H9 (cell line): Measurements from ENCODE around the gene SEMA7A. TPM values are rescaled to one million over a fixed set of nuclear protein-coding genes. Genes with fewer than 3 reads are reported as not detected.

Experiments used
- DNase-seq: peaks from one replicate; pipeline ENCODE4 v3.0.0-alpha.2; 2017
- H2AFZ ChIP-seq: one replicate; pipeline ENCODE4 v1.6.1; 2013; ENCODE audit warnings: mild to moderate bottlenecking, low read length, control low read depth, moderate library complexity
- H2AK5ac ChIP-seq: 2 replicates; pipeline ENCODE4 v1.6.1; 2013; ENCODE audit warnings: low read length, control low read depth, mixed read lengths; ENCODE audit not compliant: insufficient read length
- H2BK120ac ChIP-seq: one replicate; pipeline ENCODE4 v1.6.1; 2013; ENCODE audit warnings: low read depth, mild to moderate bottlenecking, low read length, control low read depth, inconsistent platforms; ENCODE audit not compliant: poor library complexity, severe bottlenecking
- H2BK12ac ChIP-seq: 2 replicates; pipeline ENCODE4 v1.6.1; 2013; ENCODE audit warnings: low read length, control low read depth, mixed read lengths, low read depth; ENCODE audit not compliant: insufficient read length
- H2BK15ac ChIP-seq: 2 replicates; pipeline ENCODE4 v1.6.1; 2013; ENCODE audit warnings: low read depth, low read length, control low read depth
- H2BK20ac ChIP-seq: one replicate; pipeline ENCODE4 v1.6.1; 2013; ENCODE audit warnings: low read depth, mild to moderate bottlenecking, low read length, control low read depth, inconsistent platforms; ENCODE audit not compliant: poor library complexity, severe bottlenecking
- H2BK5ac ChIP-seq: 2 replicates; pipeline ENCODE4 v1.6.1; 2013; ENCODE audit warnings: low read length, control low read depth, mixed read lengths; ENCODE audit not compliant: insufficient read length
- H3K14ac ChIP-seq: 2 replicates; pipeline ENCODE4 v1.6.1; 2013; ENCODE audit warnings: low read length, control low read depth; ENCODE audit not compliant: insufficient read depth
- H3K18ac ChIP-seq: 2 replicates; pipeline ENCODE4 v1.6.1; 2013; ENCODE audit warnings: low read depth, mild to moderate bottlenecking, mixed read lengths, low read length, control low read depth; ENCODE audit not compliant: insufficient read length
- H3K23ac ChIP-seq: 2 replicates; pipeline ENCODE4 v1.6.1; 2013; ENCODE audit warnings: low read length, control low read depth, mixed read lengths, low read depth; ENCODE audit not compliant: insufficient read length
- H3K23me2 ChIP-seq: 2 replicates; pipeline ENCODE4 v1.6.1; 2013; ENCODE audit warnings: low read depth, mild to moderate bottlenecking, mixed read lengths, low read length, control low read depth; ENCODE audit not compliant: insufficient read length, poor library complexity, severe bottlenecking
- H3K27ac ChIP-seq: 2 replicates; pipeline ENCODE4 v1.5.1; 2013; ENCODE audit warnings: low read length, control low read depth, mixed read lengths, low read depth; ENCODE audit not compliant: insufficient read length
- H3K27me3 ChIP-seq: 2 replicates; pipeline ENCODE4 v1.6.1; 2013; ENCODE audit warnings: low read length, control low read depth, inconsistent platforms; ENCODE audit not compliant: insufficient read depth
- H3K4ac ChIP-seq: 2 replicates; pipeline ENCODE4 v1.6.1; 2013; ENCODE audit warnings: low read depth, mild to moderate bottlenecking, control low read depth, inconsistent platforms, low read length, moderate library complexity
- H3K4me1 ChIP-seq: 2 replicates; pipeline ENCODE4 v1.6.1; 2013; ENCODE audit warnings: low read length, control low read depth, inconsistent platforms; ENCODE audit not compliant: insufficient read depth
- H3K4me2 ChIP-seq: 2 replicates; pipeline ENCODE4 v1.6.1; 2013; ENCODE audit warnings: low read length, control low read depth, mixed read lengths; ENCODE audit not compliant: insufficient read length, insufficient read depth
- H3K56ac ChIP-seq: 2 replicates; pipeline ENCODE4 v1.6.1; 2013; ENCODE audit warnings: low read depth, mild to moderate bottlenecking, mixed read lengths, low read length, control low read depth; ENCODE audit not compliant: insufficient read length
- H3K79me1 ChIP-seq: 2 replicates; pipeline ENCODE4 v1.6.1; 2013; ENCODE audit warnings: low read depth, mild to moderate bottlenecking, moderate library complexity, low read length, control low read depth, inconsistent platforms; ENCODE audit not compliant: insufficient read depth, poor library complexity, severe bottlenecking
- H3K79me2 ChIP-seq: 2 replicates; pipeline ENCODE4 v1.6.1; 2013; ENCODE audit warnings: low read length, control low read depth, inconsistent platforms; ENCODE audit not compliant: insufficient read depth
- H3K9ac ChIP-seq: 2 replicates; pipeline ENCODE4 v1.6.1; 2013; ENCODE audit warnings: low read length, control low read depth, mixed read lengths; ENCODE audit not compliant: insufficient read length; ENCODE audit errors: extremely low read depth
- H3K9me3 ChIP-seq: one replicate; pipeline ENCODE4 v1.6.1; 2013; ENCODE audit warnings: low read depth, low read length, inconsistent platforms; ENCODE audit not compliant: control insufficient read depth
- H3T11ph ChIP-seq: one replicate; pipeline ENCODE4 v1.6.1; 2013; ENCODE audit warnings: mild to moderate bottlenecking, low read length, control low read depth, inconsistent platforms
- H4K20me1 ChIP-seq: one replicate; pipeline ENCODE4 v1.6.1; 2013; ENCODE audit not compliant: control insufficient read depth, insufficient read length, insufficient read depth
- H4K5ac ChIP-seq: 2 replicates; pipeline ENCODE4 v1.6.1; 2013; ENCODE audit warnings: low read depth, mild to moderate bottlenecking, mixed read lengths, low read length, control low read depth; ENCODE audit not compliant: insufficient read length
- H4K8ac ChIP-seq: replicated peaks from 2 replicates; pipeline ENCODE4 v1.6.1; 2013; ENCODE audit warnings: low read length, control low read depth, mixed read lengths, low read depth; ENCODE audit not compliant: insufficient read length
- H4K91ac ChIP-seq: 2 replicates; pipeline ENCODE4 v1.6.1; 2013; ENCODE audit warnings: low read depth, mild to moderate bottlenecking, moderate library complexity, mixed read lengths, low read length, control low read depth; ENCODE audit not compliant: insufficient read length
- H3K27ac Mint-ChIP-seq, 3 experiments: 2 replicates in 2 of 3; 3 replicates in 1 of 3; pipeline ENCODE4 v1.8.0; 2020 to 2021; ENCODE audit warnings: mixed read lengths in 3 of 3, mild to moderate bottlenecking in 1 of 3, moderate library complexity in 1 of 3
- H3K27me3 Mint-ChIP-seq: 2 replicates; pipeline ENCODE4 v1.8.0; 2021; ENCODE audit warnings: low read depth, mild to moderate bottlenecking, moderate library complexity, mixed read lengths
- H3K36me3 Mint-ChIP-seq, 3 experiments: 2 replicates in 2 of 3; 3 replicates in 1 of 3; pipeline ENCODE4 v1.8.0; 2020 to 2021; ENCODE audit warnings: low read depth in 3 of 3, mixed read lengths in 3 of 3; ENCODE audit not compliant: insufficient read depth in 1 of 3
- H3K4me1 Mint-ChIP-seq, 2 experiments: 2 replicates each; pipeline ENCODE4 v1.8.0; 2020; ENCODE audit warnings: mixed read lengths in 2 of 2
- H3K4me3 Mint-ChIP-seq, 2 experiments: 2 replicates in 1 of 2; 3 replicates in 1 of 2; pipeline ENCODE4 v1.8.0; 2020 to 2021; ENCODE audit warnings: mild to moderate bottlenecking in 2 of 2, mixed read lengths in 2 of 2, moderate library complexity in 1 of 2
- H3K9me3 Mint-ChIP-seq, 2 experiments: 2 replicates in 1 of 2; 3 replicates in 1 of 2; pipeline ENCODE4 v1.8.0; 2020; ENCODE audit warnings: mild to moderate bottlenecking in 2 of 2, mixed read lengths in 2 of 2, moderate library complexity in 1 of 2
- CTCF ChIP-seq: fragments of 200-600 bp; sonication (generic); conservative IDR thresholded peaks from 3 replicates; pipeline ENCODE4 v1.8.0; 2021; ENCODE audit warnings: antibody characterized with exemption, mild to moderate bottlenecking
- WGBS: extraction: QIAGEN DNeasy Blood & Tissue Kit; methylation state at CpG from one replicate; pipeline ENCODE4 v1.1.7; 2013; ENCODE audit warnings: missing lambda C conversion rate, low lambda C conversion rate, mixed read lengths; ENCODE audit not compliant: insufficient read length; ENCODE audit errors: extremely low coverage; 5-methylcytosine and 5-hydroxymethylcytosine counted together
- total RNA-seq: library from RNA; stranded (reverse); gene quantifications from 2 replicates; pipeline ENCODE4 v1.2.1, GENCODE V29; 2021

The SEMA7A gene
- total RNA-seq, 1 experiment from 2014 or later = 5.7 TPM

GRCh38 chr15:74420193-74420905 is 13.4 kb downstream of the SEMA7A start:
- Histone ChIP-seq H3K27ac (no peak overlapping the region), H4K20me1 (no peaks in the 10 kb centered on the region), H3K4me2 (no peak overlapping the region), H3K79me2 (0 out of 2 replicates have a peak, but pooled peaks cover 2% of the 10 kb centered on the region), H3K23me2 (no peaks in the 10 kb centered on the region), H2BK5ac (no peak overlapping the region), H4K91ac (no peak overlapping the region), H4K8ac (no peak overlapping the region), H3K14ac (no peak overlapping the region), H3K4me1 (peaks cover 7% of the 10 kb centered on the region; the same call in 1 of the 2 replicates), H2BK120ac (no peak overlapping the region), H2BK20ac (no peak overlapping the region), H2AK5ac (no peak overlapping the region), H2AFZ (no peak overlapping the region), H3K79me1 (no peaks in the 10 kb centered on the region), H3T11ph (no peak overlapping the region), H4K5ac (no peak overlapping the region), H3K56ac (no peak overlapping the region), H3K23ac (no peak overlapping the region), H3K9ac (no peak overlapping the region), H2BK12ac (no peak overlapping the region), H3K27me3 (no peaks in the 10 kb centered on the region), H3K9me3 (no peaks in the 10 kb centered on the region), H2BK15ac (no peak overlapping the region), H3K4ac (no peak overlapping the region), H3K18ac (no peak overlapping the region)
- no peak overlapping the region for H3K4me3 Mint-ChIP-seq
- H3K27me3 Mint-ChIP-seq = no peaks in the 10 kb centered on the region; the same call in 1 of the 2 replicates
- no peaks in the 10 kb centered on the region for H3K9me3 Mint-ChIP-seq
- H3K4me1 Mint-ChIP-seq = peaks cover 29 to 42% of the 10 kb centered on the region in 2 experiments
- no peak overlapping the region; a peak in 1 of 7 replicates for H3K27ac Mint-ChIP-seq
- no peak for DNase-seq
- peaks cover 5 to 6% (median 5%) of the 10 kb centered on the region in 3 experiments; a peak in 6 of 7 replicates for H3K36me3 Mint-ChIP-seq
- no peak for TF ChIP-seq CTCF
- WGBS = no CpG with 5 or more reads among the region's 10 CpGs
